Bronchial epithelial cell (primary cell): Measurements from ENCODE around the gene STT3B. TPM values are rescaled to one million over a fixed set of nuclear protein-coding genes. Genes with fewer than 3 reads are reported as not detected.

Experiments
- DNase-seq: peaks from one replicate; pipeline ENCODE4 v3.0.0-alpha.2; 2010; ENCODE audit warnings: low read depth
- FAIRE-seq: peaks from 2 replicates; lab custom pipeline; 2011; peaks lifted over from hg19 to GRCh38; lab: Jason Lieb, UNC
- H3K27me3 ChIP-seq: 2 replicates; pipeline ENCODE4 v1.5.1; 2011; ENCODE audit warnings: low read length; ENCODE audit not compliant: control insufficient read depth, insufficient read depth
- H3K36me3 ChIP-seq: 2 replicates; pipeline ENCODE4 v1.5.1; 2011; ENCODE audit warnings: low read length; ENCODE audit not compliant: control insufficient read depth, insufficient read depth
- H3K4me3 ChIP-seq: 2 replicates; pipeline ENCODE4 v1.5.1; 2011; ENCODE audit warnings: mild to moderate bottlenecking, low read depth, low read length, control low read depth
- total RNA-seq: library from RNA; depleted of rRNA; stranded (reverse); fragments of >200 nt; gene quantifications from 2 replicates; pipeline ENCODE4 v1.2.1, GENCODE V29; 2014
- TF ChIP-seq, protein P1 (sequence below): IDR thresholded peaks from 2 replicates; pipeline ENCODE4 v1.5.1; 2011; ENCODE audit warnings: mild to moderate bottlenecking, moderate library complexity, low read length, control low read depth, inconsistent platforms; ENCODE audit not compliant: insufficient read depth, severe bottlenecking

Gene STT3B
- total RNA-seq, 1 donor from 2014 or later: 343 TPM

DNA sequence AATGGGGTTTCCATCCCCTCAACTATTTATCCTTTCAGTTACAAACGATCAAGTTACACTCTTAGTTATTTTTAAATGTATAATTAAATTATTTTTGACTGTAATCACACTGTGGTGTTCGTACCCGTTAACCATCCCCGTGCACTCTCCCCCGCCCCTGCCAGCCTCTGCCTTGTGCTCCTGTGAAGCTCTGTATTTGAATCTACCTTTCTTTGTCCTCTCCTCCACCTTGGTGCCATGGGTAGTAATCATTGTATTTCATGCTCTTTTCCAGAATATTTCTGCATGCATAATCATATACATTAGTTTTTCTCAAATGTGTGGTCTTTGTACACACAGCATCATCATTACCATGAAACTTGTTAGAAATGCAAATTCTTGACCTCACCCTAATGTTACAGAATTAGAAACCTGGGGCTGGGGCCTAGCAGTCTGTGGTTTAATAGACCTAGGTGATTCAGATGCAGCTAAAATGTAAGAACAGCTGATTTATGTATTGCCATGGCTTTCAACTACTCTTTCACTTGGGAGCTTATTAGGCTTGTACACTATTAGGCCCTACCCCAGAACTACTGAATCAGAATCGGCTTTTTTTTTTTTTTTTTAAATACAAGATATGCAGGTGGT is 91.5 kb downstream of the STT3B start:
- no peak for FAIRE-seq

DNA sequence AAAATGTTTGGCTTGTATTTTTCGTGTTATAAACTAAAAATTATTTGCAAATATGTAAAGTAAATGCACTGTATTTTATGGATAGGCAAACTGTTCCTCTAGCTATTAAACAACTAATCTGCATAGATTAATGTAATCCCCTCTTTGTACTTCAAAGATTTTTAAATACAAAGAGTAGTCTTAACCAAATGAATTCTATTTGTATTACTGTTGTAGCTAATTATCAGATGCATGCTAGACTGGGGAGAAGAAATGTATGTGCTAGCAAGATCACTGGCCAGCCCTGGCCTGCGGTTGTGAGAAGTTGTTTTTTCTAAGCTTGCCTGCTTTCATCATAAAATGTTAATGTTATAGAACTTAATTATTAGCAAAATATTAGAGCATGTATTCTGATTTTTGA is 92.6 kb downstream of the STT3B start:
- TF ChIP-seq, protein P1, sequence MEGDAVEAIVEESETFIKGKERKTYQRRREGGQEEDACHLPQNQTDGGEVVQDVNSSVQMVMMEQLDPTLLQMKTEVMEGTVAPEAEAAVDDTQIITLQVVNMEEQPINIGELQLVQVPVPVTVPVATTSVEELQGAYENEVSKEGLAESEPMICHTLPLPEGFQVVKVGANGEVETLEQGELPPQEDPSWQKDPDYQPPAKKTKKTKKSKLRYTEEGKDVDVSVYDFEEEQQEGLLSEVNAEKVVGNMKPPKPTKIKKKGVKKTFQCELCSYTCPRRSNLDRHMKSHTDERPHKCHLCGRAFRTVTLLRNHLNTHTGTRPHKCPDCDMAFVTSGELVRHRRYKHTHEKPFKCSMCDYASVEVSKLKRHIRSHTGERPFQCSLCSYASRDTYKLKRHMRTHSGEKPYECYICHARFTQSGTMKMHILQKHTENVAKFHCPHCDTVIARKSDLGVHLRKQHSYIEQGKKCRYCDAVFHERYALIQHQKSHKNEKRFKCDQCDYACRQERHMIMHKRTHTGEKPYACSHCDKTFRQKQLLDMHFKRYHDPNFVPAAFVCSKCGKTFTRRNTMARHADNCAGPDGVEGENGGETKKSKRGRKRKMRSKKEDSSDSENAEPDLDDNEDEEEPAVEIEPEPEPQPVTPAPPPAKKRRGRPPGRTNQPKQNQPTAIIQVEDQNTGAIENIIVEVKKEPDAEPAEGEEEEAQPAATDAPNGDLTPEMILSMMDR: no peak
- H3K4me3 ChIP-seq: no peak overlapping the region
- DNase-seq: no peak
- peaks cover 7% of the 10 kb centered on the region for H3K36me3 ChIP-seq
- H3K27me3 ChIP-seq: no peaks in the 10 kb centered on the region
- no peak for FAIRE-seq

More for the DNA sequence above, 91.5 kb downstream of the STT3B start:
- DNase-seq: no peak
- H3K27me3 ChIP-seq: no peaks in the 10 kb centered on the region
- peaks cover 6% of the 10 kb centered on the region for H3K36me3 ChIP-seq
- no peak overlapping the region for H3K4me3 ChIP-seq
- TF ChIP-seq, protein P1: no peak

DNA sequence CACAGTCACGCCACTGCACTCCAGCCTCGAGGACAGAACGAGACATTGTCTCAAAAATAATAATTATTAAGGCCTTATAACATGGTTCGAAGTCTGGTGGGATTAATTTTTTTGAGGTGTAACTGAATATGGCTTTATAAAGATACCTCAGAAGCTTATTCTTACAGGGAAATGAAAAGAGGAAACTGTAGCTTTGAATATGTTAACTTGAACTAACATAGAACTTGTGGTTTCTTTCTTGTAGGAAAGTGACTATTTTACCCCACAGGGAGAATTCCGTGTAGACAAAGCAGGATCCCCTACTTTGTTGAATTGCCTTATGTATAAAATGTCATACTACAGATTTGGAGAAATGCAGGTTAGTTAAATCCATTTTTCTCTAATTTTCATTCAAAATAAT is 96.3 kb downstream of the STT3B start:
- no peaks in the 10 kb centered on the region for H3K27me3 ChIP-seq
- H3K36me3 ChIP-seq: peaks cover 6% of the 10 kb centered on the region
- DNase-seq: no peak
- FAIRE-seq: no peak
- TF ChIP-seq, protein P1: no peak
- no peak overlapping the region for H3K4me3 ChIP-seq

DNA sequence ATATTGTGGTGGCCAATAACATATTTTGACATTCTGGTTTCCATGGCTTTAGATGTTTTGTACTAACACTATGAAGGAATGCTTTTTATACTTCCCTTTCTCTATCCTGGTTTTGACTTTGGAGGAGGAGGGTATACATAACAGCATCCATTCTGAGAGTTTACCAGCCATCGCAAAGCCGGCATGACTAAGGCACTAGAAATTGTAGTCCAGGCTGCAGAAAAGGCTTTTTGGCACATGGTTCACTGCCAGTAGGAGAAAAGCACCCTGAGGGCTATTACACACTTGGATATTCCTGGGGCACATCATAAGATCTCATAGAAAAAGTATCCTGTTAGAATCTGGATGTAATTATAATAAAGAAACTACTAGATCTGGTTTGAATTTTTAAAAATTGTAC is 101.8 kb downstream of the STT3B start:
- DNase-seq (peak; percentile 42), FAIRE-seq (no peak)
- Histone ChIP-seq H3K4me3 (no peak overlapping the region), H3K27me3 (no peaks in the 10 kb centered on the region), H3K36me3 (peaks cover 2% of the 10 kb centered on the region)
- TF ChIP-seq, protein P1: no peak

DNA sequence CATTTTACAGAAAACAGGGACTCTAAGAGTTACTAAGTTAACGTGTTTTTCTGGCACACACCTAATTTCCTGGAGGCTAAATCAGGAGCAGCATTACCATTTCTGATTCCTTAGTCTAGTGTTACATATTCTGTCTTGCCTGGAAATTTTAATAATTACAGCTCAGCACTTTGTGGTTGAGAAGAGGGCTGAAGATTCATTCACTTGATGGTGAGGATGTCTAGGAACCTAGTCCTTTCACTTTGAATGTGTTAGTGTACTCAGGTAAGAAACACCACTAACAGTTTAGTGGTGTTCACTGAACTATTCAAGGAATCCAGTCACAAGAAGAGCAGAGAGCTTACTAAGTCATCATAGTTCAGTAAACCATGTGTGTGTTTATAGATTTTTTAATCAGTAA is 102.8 kb downstream of the STT3B start:
- Histone ChIP-seq H3K4me3 (no peak overlapping the region), H3K36me3 (no peaks in the 10 kb centered on the region), H3K27me3 (no peaks in the 10 kb centered on the region)
- FAIRE-seq (no peak), DNase-seq (no peak)
- TF ChIP-seq, protein P1: no peak

DNA sequence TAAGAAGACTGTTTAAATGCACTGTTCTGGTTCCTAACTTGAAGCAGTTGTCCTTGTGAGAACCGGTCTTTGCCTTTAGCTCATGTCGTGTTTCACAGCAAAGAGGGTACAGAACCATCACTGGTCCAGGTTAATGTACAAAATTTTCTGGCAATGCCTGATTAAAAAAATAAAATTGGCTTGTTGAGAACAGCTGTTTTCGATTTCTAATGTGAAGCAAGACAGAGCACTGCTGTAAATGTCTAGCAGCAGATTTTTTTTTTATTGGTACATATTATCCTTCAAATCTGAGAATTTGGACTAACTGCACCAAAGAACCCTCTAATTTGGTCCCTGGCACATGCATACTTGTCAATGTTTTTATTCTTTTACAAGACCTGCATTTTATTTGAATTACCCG is 103.3 kb downstream of the STT3B start:
- FAIRE-seq (no peak), DNase-seq (no peak)
- Histone ChIP-seq H3K4me3 (no peak overlapping the region), H3K27me3 (no peaks in the 10 kb centered on the region), H3K36me3 (no peaks in the 10 kb centered on the region)
- TF ChIP-seq, protein P1: no peak
